Smooth muscle cell (in vitro differentiated cells): ENCODE results near the gene LRRC10B. TPM values are rescaled to one million over a fixed set of nuclear protein-coding genes. Genes with fewer than 3 reads are reported as not detected.

Experiments used
- DNase-seq: peaks from one replicate; lab custom pipeline; 2025; ENCODE audit not compliant: unreplicated experiment; lab: John Stamatoyannopoulos, UW
- H2AFZ ChIP-seq: fragments of 200-600 bp; sonication (generic); 2 replicates; pipeline ENCODE4 v1.6.0; 2016; ENCODE audit warnings: antibody characterized with exemption, low read depth, mild to moderate bottlenecking
- H3F3A ChIP-seq: fragments of 200-600 bp; sonication (generic); 2 replicates; pipeline ENCODE4 v1.6.0; 2017; ENCODE audit warnings: antibody characterized with exemption, low read depth
- H3K27ac ChIP-seq: fragments of 200-600 bp; sonication (generic); 2 replicates; pipeline ENCODE4 v1.5.1; 2016; ENCODE audit warnings: low read depth, mild to moderate bottlenecking
- H3K27me3 ChIP-seq: fragments of 200-600 bp; sonication (generic); 2 replicates; pipeline ENCODE4 v1.6.1; 2016; ENCODE audit warnings: low read depth, mild to moderate bottlenecking
- H3K36me3 ChIP-seq: fragments of 200-600 bp; sonication (generic); 2 replicates; pipeline ENCODE4 v1.5.1; 2016; ENCODE audit warnings: low read depth
- H3K4me1 ChIP-seq: fragments of 200-600 bp; sonication (generic); 2 replicates; pipeline ENCODE4 v1.5.1; 2016; ENCODE audit warnings: low read depth
- H3K4me2 ChIP-seq: fragments of 200-600 bp; sonication (generic); 2 replicates; pipeline ENCODE4 v1.6.0; 2016; ENCODE audit warnings: mild to moderate bottlenecking
- H3K4me3 ChIP-seq: fragments of 200-600 bp; sonication (generic); 2 replicates; pipeline ENCODE4 v1.5.1; 2016; ENCODE audit warnings: mild to moderate bottlenecking
- H3K79me2 ChIP-seq: fragments of 200-600 bp; sonication (generic); 2 replicates; pipeline ENCODE4 v1.6.0; 2016; ENCODE audit warnings: low read depth, mild to moderate bottlenecking
- H3K9ac ChIP-seq: fragments of 200-600 bp; sonication (generic); 2 replicates; pipeline ENCODE4 v1.6.0; 2016; ENCODE audit warnings: low read depth
- H3K9me3 ChIP-seq: fragments of 200-600 bp; sonication (generic); replicated peaks from 2 replicates; pipeline ENCODE4 v1.5.1; 2016; ENCODE audit warnings: low read depth
- H4K20me1 ChIP-seq: fragments of 200-600 bp; sonication (generic); 2 replicates; pipeline ENCODE4 v1.6.0; 2016; ENCODE audit warnings: low read depth
- CTCF ChIP-seq: fragments of 200-600 bp; sonication (generic); IDR thresholded peaks from 2 replicates; pipeline ENCODE4 v1.5.1; 2017; ENCODE audit warnings: borderline replicate concordance, mild to moderate bottlenecking, antibody characterized with exemption; ENCODE audit not compliant: insufficient read depth, poor library complexity, severe bottlenecking
- WGBS: methylation state at CpG from one replicate; pipeline ENCODE4 v1.1.7; 2016; ENCODE audit warnings: low lambda C conversion rate; 5-methylcytosine and 5-hydroxymethylcytosine counted together
- polyA plus RNA-seq: library from polyadenylated mRNA; unstranded; fragments of >200 nt; fragmentation: Nextera tagmentation; extraction: Ambion mirVana; gene quantifications from 2 replicates; pipeline ENCODE4 v1.2.1, GENCODE V29; 2016
- total RNA-seq: library from RNA; depleted of rRNA; stranded (reverse); fragments of >200 nt; gene quantifications from 2 replicates; pipeline ENCODE4 v1.2.3, GENCODE V29; 2014

Gene LRRC10B
- total and polyA plus RNA-seq, 2 experiments from 2014 or later: 0.11 to 2.2 TPM

GRCh38 chr11:61497473-61497872 is 11.1 kb upstream of the LRRC10B start:
- Histone ChIP-seq H3K27me3 (no peaks in the 10 kb centered on the region), H3K36me3 (no peaks in the 10 kb centered on the region), H3K9me3 (no peaks in the 10 kb centered on the region), H3F3A (no peaks in the 10 kb centered on the region), H2AFZ (no peak overlapping the region), H4K20me1 (no peaks in the 10 kb centered on the region), H3K4me3 (no peak overlapping the region), H3K4me2 (no peak overlapping the region), H3K79me2 (no peaks in the 10 kb centered on the region), H3K4me1 (no peaks in the 10 kb centered on the region), H3K27ac (no peak overlapping the region), H3K9ac (no peak overlapping the region)
- no peak for TF ChIP-seq CTCF
- no peak for DNase-seq
- WGBS: 77% methylated on average over 2 of the region's 2 CpGs

- Histone ChIP-seq H3K4me1 (no peaks in the 10 kb centered on the region), H3K4me2 (no peak overlapping the region), H3K36me3 (no peaks in the 10 kb centered on the region), H3K9me3 (no peaks in the 10 kb centered on the region), H3K27ac (no peak overlapping the region), H2AFZ (no peak overlapping the region), H3K4me3 (no peak overlapping the region), H4K20me1 (no peaks in the 10 kb centered on the region), H3F3A (no peaks in the 10 kb centered on the region), H3K27me3 (no peaks in the 10 kb centered on the region), H3K9ac (no peak overlapping the region), H3K79me2 (no peaks in the 10 kb centered on the region)
- no peak for DNase-seq
- no peak for TF ChIP-seq CTCF
- 85% methylated on average over 9 of the region's 9 CpGs for WGBS
These were observed 10.7 kb upstream of the LRRC10B start for GRCh38 chr11:61497876-61498275.

- Histone ChIP-seq H4K20me1 (no peaks in the 10 kb centered on the region), H3K36me3 (no peaks in the 10 kb centered on the region), H3K9ac (no peak overlapping the region), H3K27me3 (no peaks in the 10 kb centered on the region), H3K9me3 (no peaks in the 10 kb centered on the region), H3K79me2 (no peaks in the 10 kb centered on the region), H2AFZ (no peak overlapping the region), H3K27ac (no peak overlapping the region), H3K4me3 (no peak overlapping the region), H3K4me1 (no peaks in the 10 kb centered on the region), H3F3A (no peaks in the 10 kb centered on the region), H3K4me2 (no peak overlapping the region)
- TF ChIP-seq CTCF: no peak
- 84% methylated on average over 15 of the region's 15 CpGs for WGBS
- DNase-seq: no peak
These were observed 9.7 kb upstream of the LRRC10B start for GRCh38 chr11:61498767-61499341.

- Histone ChIP-seq H3K4me3 (no peak overlapping the region), H3K27ac (no peak overlapping the region), H3F3A (no peaks in the 10 kb centered on the region), H3K36me3 (no peaks in the 10 kb centered on the region), H3K27me3 (peaks cover 2% of the 10 kb centered on the region), H4K20me1 (no peaks in the 10 kb centered on the region), H3K9me3 (no peaks in the 10 kb centered on the region), H3K4me2 (no peak overlapping the region), H3K9ac (no peak overlapping the region), H3K4me1 (no peaks in the 10 kb centered on the region), H3K79me2 (no peaks in the 10 kb centered on the region), H2AFZ (no peak overlapping the region)
- 36% methylated on average over 12 of the region's 12 CpGs for WGBS
- TF ChIP-seq CTCF: no peak
- DNase-seq: no peak
These were observed 8.6 kb upstream of the LRRC10B start for GRCh38 chr11:61499816-61500491.
